Keratinocyte (primary cell): ENCODE measurements around the gene PRR36. TPM values are rescaled to one million over a fixed set of nuclear protein-coding genes. Genes with fewer than 3 reads are reported as not detected.

ENCODE experiments used
- DNase-seq: peaks from one replicate; pipeline ENCODE4 v3.0.0-alpha.2; 2011; ENCODE audit warnings: low read depth, missing footprints, low spot score
- FAIRE-seq: peaks from 2 replicates; lab custom pipeline; 2011; peaks lifted over from hg19 to GRCh38; lab: Jason Lieb, UNC
- H2AFZ ChIP-seq: 2 replicates; pipeline ENCODE4 v1.6.0; 2012; ENCODE audit warnings: low read length, control low read depth, inconsistent platforms; ENCODE audit not compliant: control insufficient read depth
- H3K27ac ChIP-seq: 2 replicates; pipeline ENCODE4 v1.5.1; 2011; ENCODE audit warnings: low read length; ENCODE audit not compliant: control insufficient read depth, insufficient read depth
- H3K27me3 ChIP-seq: 3 replicates; pipeline ENCODE4 v1.6.0; 2011; ENCODE audit warnings: low read length; ENCODE audit not compliant: control insufficient read depth, insufficient read depth; ENCODE audit errors: extremely low read depth
- H3K36me3 ChIP-seq, 2 experiments: 2 replicates in 1 of 2; 3 replicates in 1 of 2; pipeline ENCODE4 v1.5.1; 2011; ENCODE audit warnings: low read length in 2 of 2, mild to moderate bottlenecking in 1 of 2; ENCODE audit not compliant: control insufficient read depth in 2 of 2, insufficient read depth in 2 of 2; ENCODE audit errors: extremely low read depth in 1 of 2
- H3K4me1 ChIP-seq: 3 replicates; pipeline ENCODE4 v1.5.1; 2011; ENCODE audit warnings: low read length; ENCODE audit not compliant: control insufficient read depth, insufficient read depth; ENCODE audit errors: extremely low read depth
- H3K4me2 ChIP-seq: 3 replicates; pipeline ENCODE4 v1.6.0; 2011; ENCODE audit warnings: low read depth, low read length; ENCODE audit not compliant: control insufficient read depth, insufficient read depth; ENCODE audit errors: extremely low read depth
- H3K4me3 ChIP-seq, 3 experiments: fragments of 200-600 bp in 1 of 3; sonication (generic) in 1 of 3; 2 replicates in 2 of 3; 3 replicates in 1 of 3; pipeline ENCODE4 v1.5.1; 2011 to 2016; ENCODE audit warnings: low read length in 3 of 3, mild to moderate bottlenecking in 3 of 3, control low read depth in 2 of 3, inconsistent platforms in 1 of 3, low read depth in 1 of 3, mixed read lengths in 1 of 3, mixed run types in 1 of 3, moderate library complexity in 1 of 3; ENCODE audit not compliant: control insufficient read depth in 2 of 3, insufficient read depth in 2 of 3; ENCODE audit errors: extremely low read depth in 1 of 3
- H3K79me2 ChIP-seq: 2 replicates; pipeline ENCODE4 v1.6.0; 2012; ENCODE audit warnings: low read length; ENCODE audit not compliant: control insufficient read depth, insufficient read depth
- H3K9ac ChIP-seq: 3 replicates; pipeline ENCODE4 v1.6.0; 2011; ENCODE audit warnings: low read length; ENCODE audit not compliant: control insufficient read depth, insufficient read depth; ENCODE audit errors: extremely low read depth
- H3K9me1 ChIP-seq: 3 replicates; pipeline ENCODE4 v1.6.0; 2011; ENCODE audit warnings: low read length; ENCODE audit not compliant: control insufficient read depth, insufficient read depth; ENCODE audit errors: extremely low read depth
- H3K9me3 ChIP-seq: 2 replicates; pipeline ENCODE4 v1.5.1; 2012; ENCODE audit warnings: low read depth, low read length; ENCODE audit not compliant: control insufficient read depth
- H4K20me1 ChIP-seq: 3 replicates; pipeline ENCODE4 v1.6.0; 2011; ENCODE audit warnings: low read length; ENCODE audit not compliant: control insufficient read depth, insufficient read depth; ENCODE audit errors: extremely low read depth
- EZH2 ChIP-seq: IDR thresholded peaks from one replicate; pipeline ENCODE4 v1.6.1; 2012; ENCODE audit warnings: inconsistent platforms, mild to moderate bottlenecking, low read length, moderate library complexity
- dilution Hi-C: fragments of 300-500 bp; cut with MboI; formaldehyde crosslinking; loops from one replicate; pipeline ENCODE4 v1.7.0; 2020; ENCODE audit warnings: low sequenced_read_pairs; ENCODE audit not compliant: extremely low pct_ligation_motif_present
- polyA plus RNA-seq, 5 experiments: library from polyadenylated mRNA; depleted of rRNA in 3 of 5; stranded (reverse) in 3 of 5; stranded (forward) in 1 of 5; unstranded in 1 of 5; fragments of >200 nt; gene quantifications; 1 replicate in 1 of 5; 2 replicates in 3 of 5; 3 replicates in 1 of 5; pipeline versions ENCODE4 v1.2.1 to v1.2.3, GENCODE V29; 2011 to 2012; ENCODE audit warnings: missing spikeins in 2 of 5, low read depth in 1 of 5, low replicate concordance in 1 of 5
- TF ChIP-seq, protein P1 (sequence below), 3 experiments: IDR thresholded peaks in 1 of 3; conservative IDR thresholded peaks in 1 of 3; optimal IDR thresholded peaks in 1 of 3; 2 replicates in 2 of 3; 3 replicates in 1 of 3; pipeline versions ENCODE3 to v1.5.1; 2011; ENCODE audit warnings: low read length in 3 of 3, mild to moderate bottlenecking in 3 of 3, moderate library complexity in 2 of 3, control low read depth in 1 of 3, inconsistent platforms in 1 of 3; ENCODE audit not compliant: insufficient read depth in 2 of 3; ENCODE audit errors: extremely low read depth in 1 of 3

PRR36 gene
- polyA plus RNA-seq, 1 donor (not counting 4 experiments of a cell fraction or from before 2014, with no cell fraction given) = not detected

DNA sequence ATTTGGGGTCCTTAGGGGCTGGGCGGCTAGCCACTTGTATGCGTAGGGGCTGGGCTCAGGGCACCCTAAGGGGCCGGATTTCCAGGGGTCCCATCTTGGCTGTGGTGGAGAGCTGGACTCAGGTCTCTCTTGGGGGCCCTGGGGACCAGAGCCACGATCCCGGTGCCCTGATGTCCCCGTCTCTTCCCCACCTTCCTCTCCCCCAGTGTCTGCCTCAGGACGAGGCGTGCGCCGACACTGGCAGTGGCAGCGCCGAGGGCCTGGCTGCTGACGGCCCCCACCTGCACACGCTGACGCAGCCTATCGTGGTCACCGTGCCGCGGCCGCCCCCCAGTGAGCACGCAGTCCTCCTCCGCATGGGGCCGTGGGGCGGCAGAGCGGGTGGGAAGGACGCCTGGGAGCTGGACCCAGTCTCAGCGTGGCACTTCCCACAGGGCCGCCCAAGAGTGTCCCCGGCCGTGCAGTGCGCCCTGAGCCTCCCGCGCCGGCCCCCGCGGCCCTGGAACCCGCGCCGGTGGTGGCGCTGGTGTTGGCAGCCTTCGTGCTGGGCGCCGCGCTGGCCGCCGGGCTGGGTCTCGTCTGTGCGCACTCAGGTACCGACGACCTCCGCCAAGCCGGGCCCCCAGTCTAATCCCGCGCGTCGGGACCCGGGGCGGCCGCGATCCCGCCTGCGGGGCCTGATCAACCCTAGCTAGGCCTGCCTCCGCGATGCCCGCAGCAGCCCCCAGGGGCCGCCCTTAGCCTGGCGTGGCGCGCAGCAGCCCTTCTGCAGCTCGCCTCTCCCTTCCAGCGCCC lies 43.3 kb upstream of the PRR36 start:
- Histone ChIP-seq H3K79me2 (no peaks in the 10 kb centered on the region), H3K4me1 (peaks cover 18% of the 10 kb centered on the region), H3K4me3 (peak overlapping the region; percentile 37 to 59 (median 38)), H3K9ac (peak overlapping the region; percentile 61), H3K9me3 (no peaks in the 10 kb centered on the region), H3K27me3 (peaks cover 24% of the 10 kb centered on the region), H3K4me2 (peak overlapping the region; percentile 81), H3K36me3 (peaks cover 3 to 8% of the 10 kb centered on the region in 2 experiments), H4K20me1 (no peaks in the 10 kb centered on the region), H3K9me1 (no peaks in the 10 kb centered on the region), H3K27ac (no peak overlapping the region), H2AFZ (peak overlapping the region; percentile 37)
- dilution Hi-C loops = no loop called here
- TF ChIP-seq EZH2 = no peak
- TF ChIP-seq, protein P1, sequence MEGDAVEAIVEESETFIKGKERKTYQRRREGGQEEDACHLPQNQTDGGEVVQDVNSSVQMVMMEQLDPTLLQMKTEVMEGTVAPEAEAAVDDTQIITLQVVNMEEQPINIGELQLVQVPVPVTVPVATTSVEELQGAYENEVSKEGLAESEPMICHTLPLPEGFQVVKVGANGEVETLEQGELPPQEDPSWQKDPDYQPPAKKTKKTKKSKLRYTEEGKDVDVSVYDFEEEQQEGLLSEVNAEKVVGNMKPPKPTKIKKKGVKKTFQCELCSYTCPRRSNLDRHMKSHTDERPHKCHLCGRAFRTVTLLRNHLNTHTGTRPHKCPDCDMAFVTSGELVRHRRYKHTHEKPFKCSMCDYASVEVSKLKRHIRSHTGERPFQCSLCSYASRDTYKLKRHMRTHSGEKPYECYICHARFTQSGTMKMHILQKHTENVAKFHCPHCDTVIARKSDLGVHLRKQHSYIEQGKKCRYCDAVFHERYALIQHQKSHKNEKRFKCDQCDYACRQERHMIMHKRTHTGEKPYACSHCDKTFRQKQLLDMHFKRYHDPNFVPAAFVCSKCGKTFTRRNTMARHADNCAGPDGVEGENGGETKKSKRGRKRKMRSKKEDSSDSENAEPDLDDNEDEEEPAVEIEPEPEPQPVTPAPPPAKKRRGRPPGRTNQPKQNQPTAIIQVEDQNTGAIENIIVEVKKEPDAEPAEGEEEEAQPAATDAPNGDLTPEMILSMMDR (optimal IDR thresholded peaks at IDR 0.05 in 1 of 3, IDR thresholded peaks at IDR 0.05 in 1 of 3, conservative IDR thresholded peaks at IDR 0.05 in 1 of 3; ENCODE audit: extremely low read depth in 1 of 3, insufficient read depth in 2 of 3, low read length in 3 of 3) = peak; percentile 29 to 73 (median 64)
- no peak for FAIRE-seq
- no peak for DNase-seq

DNA sequence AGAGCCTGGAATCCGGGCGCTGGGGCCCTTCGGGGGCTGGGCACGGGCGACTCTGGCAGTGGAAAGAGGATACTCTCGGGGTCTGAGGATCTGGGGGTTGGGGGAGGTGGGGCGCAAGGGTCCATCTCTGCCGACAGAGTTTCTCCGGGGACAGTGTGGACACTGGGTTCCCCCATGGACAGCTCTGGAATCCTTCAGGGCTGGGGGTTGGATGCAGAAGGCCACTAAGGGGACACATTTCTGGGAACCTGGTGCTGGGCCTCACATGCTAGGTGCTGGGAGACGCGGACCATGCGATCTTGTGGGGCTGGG lies 42.7 kb upstream of the PRR36 start:
- H2AFZ ChIP-seq = peak overlapping the region; percentile 37

More for the DNA sequence above, 42.7 kb upstream of the PRR36 start:
- FAIRE-seq = no peak
- no peak for DNase-seq
- no peaks in the 10 kb centered on the region for H3K9me1 ChIP-seq
- no peaks in the 10 kb centered on the region for H3K9me3 ChIP-seq
- H3K4me3 ChIP-seq = peak overlapping the region; percentile 37 to 59 (median 38)
- dilution Hi-C loops = no loop called here
- peaks cover 18% of the 10 kb centered on the region for H3K4me1 ChIP-seq
- H3K36me3 ChIP-seq = peaks cover 3 to 6% of the 10 kb centered on the region in 2 experiments
- no peak overlapping the region for H3K27ac ChIP-seq
- H4K20me1 ChIP-seq = no peaks in the 10 kb centered on the region
- peaks cover 24% of the 10 kb centered on the region for H3K27me3 ChIP-seq
- H3K79me2 ChIP-seq = no peaks in the 10 kb centered on the region
- TF ChIP-seq EZH2 = no peak
- TF ChIP-seq, protein P1 (optimal IDR thresholded peaks at IDR 0.05 in 1 of 3, IDR thresholded peaks at IDR 0.05 in 1 of 3, conservative IDR thresholded peaks at IDR 0.05 in 1 of 3; ENCODE audit: extremely low read depth in 1 of 3, insufficient read depth in 2 of 3, low read length in 3 of 3) = no peak
- H3K9ac ChIP-seq = peak overlapping the region; percentile 61
- H3K4me2 ChIP-seq = peak overlapping the region; percentile 81
